Rectal smooth muscle tissue (tissue), 1 donor: ENCODE measurements around the gene SNN.

Source experiments
- H3K27ac ChIP-seq: one replicate; pipeline ENCODE4 v1.7.0; 2013; ENCODE audit warnings: low read depth, low read length, inconsistent platforms
- H3K27me3 ChIP-seq: one replicate; pipeline ENCODE4 v1.7.0; 2013; ENCODE audit warnings: low read length; ENCODE audit not compliant: control insufficient read depth, insufficient read depth
- H3K36me3 ChIP-seq: one replicate; pipeline ENCODE4 v1.7.0; 2013; ENCODE audit warnings: low read length; ENCODE audit not compliant: control insufficient read depth, insufficient read depth
- H3K4me1 ChIP-seq: one replicate; pipeline ENCODE4 v1.7.0; 2013; ENCODE audit warnings: low read length; ENCODE audit not compliant: control insufficient read depth, insufficient read depth
- H3K4me3 ChIP-seq: one replicate; pipeline ENCODE4 v1.7.0; 2013; ENCODE audit warnings: low read length
- H3K9ac ChIP-seq: one replicate; pipeline ENCODE4 v1.7.0; 2013; ENCODE audit warnings: low read length

The SNN gene

GRCh38 chr16:11639008-11639562 is 29.2 kb upstream of the SNN start:
- Histone ChIP-seq H3K4me1 (peaks cover 14% of the 10 kb centered on the region), H3K27ac (no peak overlapping the region)

GRCh38 chr16:11639925-11640899 is 28.0 kb upstream of the SNN start:
- no peaks in the 10 kb centered on the region for H3K36me3 ChIP-seq
- H3K4me1 ChIP-seq: peaks cover 14% of the 10 kb centered on the region
- peak overlapping the region; percentile 76 for H3K27ac ChIP-seq
- no peaks in the 10 kb centered on the region for H3K27me3 ChIP-seq
- H3K4me3 ChIP-seq: no peak overlapping the region
- peak overlapping the region; percentile 56 for H3K9ac ChIP-seq

More at GRCh38 chr16:11639008-11639562, 29.2 kb upstream of the SNN start:
- H3K4me3 ChIP-seq: no peak overlapping the region
- no peak overlapping the region for H3K9ac ChIP-seq
- no peaks in the 10 kb centered on the region for H3K36me3 ChIP-seq
- no peaks in the 10 kb centered on the region for H3K27me3 ChIP-seq

- peak overlapping the region; percentile 76 for H3K27ac ChIP-seq
- H3K9ac ChIP-seq: no peak overlapping the region
- no peaks in the 10 kb centered on the region for H3K36me3 ChIP-seq
- H3K27me3 ChIP-seq: no peaks in the 10 kb centered on the region
- H3K4me3 ChIP-seq: no peak overlapping the region
- H3K4me1 ChIP-seq: peaks cover 14% of the 10 kb centered on the region
Observed at GRCh38 chr16:11640987-11641817, 27.1 kb upstream of the SNN start.

GRCh38 chr16:11642765-11643116 is 25.5 kb upstream of the SNN start:
- Histone ChIP-seq H3K27me3 (no peaks in the 10 kb centered on the region), H3K9ac (no peak overlapping the region), H3K27ac (no peak overlapping the region), H3K4me1 (peaks cover 14% of the 10 kb centered on the region), H3K36me3 (no peaks in the 10 kb centered on the region), H3K4me3 (no peak overlapping the region)

- no peaks in the 10 kb centered on the region for H3K4me1 ChIP-seq
- no peak overlapping the region for H3K27ac ChIP-seq
- no peak overlapping the region for H3K9ac ChIP-seq
- no peaks in the 10 kb centered on the region for H3K36me3 ChIP-seq
- H3K27me3 ChIP-seq: no peaks in the 10 kb centered on the region
- no peak overlapping the region for H3K4me3 ChIP-seq
Observed at GRCh38 chr16:11649276-11649675, 19.0 kb upstream of the SNN start.

- Histone ChIP-seq H3K36me3 (no peaks in the 10 kb centered on the region), H3K4me1 (no peaks in the 10 kb centered on the region), H3K9ac (no peak overlapping the region), H3K27me3 (no peaks in the 10 kb centered on the region), H3K27ac (no peak overlapping the region), H3K4me3 (no peak overlapping the region)
Observed at GRCh38 chr16:11650641-11651591, 17.3 kb upstream of the SNN start.

- no peak overlapping the region for H3K27ac ChIP-seq
- H3K36me3 ChIP-seq: no peaks in the 10 kb centered on the region
- no peak overlapping the region for H3K4me3 ChIP-seq
- no peak overlapping the region for H3K9ac ChIP-seq
- no peaks in the 10 kb centered on the region for H3K4me1 ChIP-seq
- H3K27me3 ChIP-seq: no peaks in the 10 kb centered on the region
Observed at GRCh38 chr16:11651796-11652195, 16.5 kb upstream of the SNN start.

- Histone ChIP-seq H3K36me3 (no peaks in the 10 kb centered on the region), H3K4me1 (no peaks in the 10 kb centered on the region), H3K4me3 (no peak overlapping the region), H3K27me3 (no peaks in the 10 kb centered on the region), H3K27ac (no peak overlapping the region), H3K9ac (no peak overlapping the region)
Observed at GRCh38 chr16:11655655-11656054, 12.6 kb upstream of the SNN start.

GRCh38 chr16:11657556-11657955 is 10.7 kb upstream of the SNN start:
- H3K36me3 ChIP-seq: no peaks in the 10 kb centered on the region
- no peak overlapping the region for H3K27ac ChIP-seq

GRCh38 chr16:11658896-11659708 is 9.2 kb upstream of the SNN start:
- no peak overlapping the region for H3K9ac ChIP-seq
- no peak overlapping the region for H3K27ac ChIP-seq
- H3K36me3 ChIP-seq: no peaks in the 10 kb centered on the region
- no peak overlapping the region for H3K4me3 ChIP-seq
- no peaks in the 10 kb centered on the region for H3K4me1 ChIP-seq
- no peaks in the 10 kb centered on the region for H3K27me3 ChIP-seq

More at GRCh38 chr16:11657556-11657955, 10.7 kb upstream of the SNN start:
- H3K4me3 ChIP-seq: no peak overlapping the region
- no peak overlapping the region for H3K9ac ChIP-seq
- no peaks in the 10 kb centered on the region for H3K27me3 ChIP-seq
- H3K4me1 ChIP-seq: no peaks in the 10 kb centered on the region

GRCh38 chr16:11660565-11660964 is 7.7 kb upstream of the SNN start:
- Histone ChIP-seq H3K4me1 (no peaks in the 10 kb centered on the region), H3K27ac (no peak overlapping the region), H3K36me3 (no peaks in the 10 kb centered on the region), H3K9ac (no peak overlapping the region), H3K4me3 (no peak overlapping the region), H3K27me3 (no peaks in the 10 kb centered on the region)
